Natural killer cell treated with Interleukin-12 subunit alpha and Interleukin-12 subunit beta and Interleukin-15 and Interleukin-18, amount 100 ng/mL, for 72 hours (primary cell): ENCODE data around the gene LTBP1. TPM values are rescaled to one million over a fixed set of nuclear protein-coding genes. Genes with fewer than 3 reads are reported as not detected.
A peak's percentile ranks its signal among the peaks of the same experiment; 100 is the strongest.

Experiments
- ATAC-seq, 2 donors: fragments of 150-1000 bp; cut with Tn5 transposase in 1 of 2; sonication (Bioruptor Pico), chemical (Tn5 transposase) in 1 of 2; 2 replicates each; pipeline ENCODE4 v1.10.0; 2021
- DNase-seq: peaks from one replicate; pipeline ENCODE4 v3.0.0; 2022; ENCODE audit warnings: low spot score
- H3K27ac Mint-ChIP-seq, 2 donors: 1 replicate in 1 of 2; 2 replicates in 1 of 2; pipeline ENCODE4 v1.8.0; 2022; ENCODE audit warnings: mixed read lengths in 2 of 2, mild to moderate bottlenecking in 1 of 2, moderate library complexity in 1 of 2
- H3K27me3 Mint-ChIP-seq, 2 donors: 1 replicate in 1 of 2; 2 replicates in 1 of 2; pipeline ENCODE4 v1.8.0; 2022; ENCODE audit warnings: mixed read lengths in 2 of 2
- H3K36me3 Mint-ChIP-seq: one replicate; pipeline ENCODE4 v1.8.0; 2022; ENCODE audit warnings: mixed read lengths
- H3K4me1 Mint-ChIP-seq, 2 donors: 1 replicate in 1 of 2; 2 replicates in 1 of 2; pipeline ENCODE4 v1.8.0; 2022; ENCODE audit warnings: low read depth in 2 of 2, mixed read lengths in 2 of 2, mild to moderate bottlenecking in 1 of 2
- H3K4me3 Mint-ChIP-seq: one replicate; pipeline ENCODE4 v1.8.0; 2022; ENCODE audit warnings: mixed read lengths
- H3K9me3 Mint-ChIP-seq: 2 replicates; pipeline ENCODE4 v1.8.0; 2022; ENCODE audit warnings: mixed read lengths
- total RNA-seq, 2 donors: library from RNA; stranded (reverse); gene quantifications; one replicate each; pipeline ENCODE4 v1.2.3, GENCODE V29; 2022

Gene LTBP1
- total RNA-seq, 2 donors from 2014 or later = 0.39 to 0.76 TPM

- no peak for DNase-seq
- H3K4me3 Mint-ChIP-seq = no peak overlapping the region
- H3K27ac Mint-ChIP-seq = no peak overlapping the region
- no peak for ATAC-seq
- H3K4me1 Mint-ChIP-seq = no peaks in the 10 kb centered on the region
- no peaks in the 10 kb centered on the region for H3K9me3 Mint-ChIP-seq
- H3K27me3 Mint-ChIP-seq = peaks cover 0 to 6% of the 10 kb centered on the region in 2 donors
- H3K36me3 Mint-ChIP-seq = no peaks in the 10 kb centered on the region
These were observed 294.3 kb downstream of the LTBP1 start for GRCh38 chr2:33241072-33241471.

GRCh38 chr2:33241581-33241980 lies 294.8 kb downstream of the LTBP1 start:
- no peak overlapping the region for H3K27ac Mint-ChIP-seq
- DNase-seq = no peak
- ATAC-seq = no peak
- no peaks in the 10 kb centered on the region for H3K9me3 Mint-ChIP-seq
- no peaks in the 10 kb centered on the region for H3K4me1 Mint-ChIP-seq
- no peak overlapping the region for H3K4me3 Mint-ChIP-seq
- peaks cover 0 to 7% of the 10 kb centered on the region in 2 donors for H3K27me3 Mint-ChIP-seq
- H3K36me3 Mint-ChIP-seq = no peaks in the 10 kb centered on the region

GRCh38 chr2:33242845-33243244 lies 296.1 kb downstream of the LTBP1 start:
- Mint-ChIP-seq H3K4me3 (no peak overlapping the region), H3K27ac (no peak overlapping the region), H3K36me3 (no peaks in the 10 kb centered on the region), H3K4me1 (no peaks in the 10 kb centered on the region), H3K27me3 (peaks cover 0 to 4% of the 10 kb centered on the region in 2 donors), H3K9me3 (no peaks in the 10 kb centered on the region)
- DNase-seq (no peak), ATAC-seq (peak in 1 of 2 donors; percentile 33)

GRCh38 chr2:33246432-33246831 lies 299.7 kb downstream of the LTBP1 start:
- no peak for DNase-seq
- Mint-ChIP-seq H3K4me3 (no peak overlapping the region), H3K4me1 (no peaks in the 10 kb centered on the region), H3K9me3 (no peaks in the 10 kb centered on the region), H3K36me3 (no peaks in the 10 kb centered on the region), H3K27me3 (peaks cover 0 to 4% of the 10 kb centered on the region in 2 donors), H3K27ac (no peak overlapping the region)
- ATAC-seq = no peak

- DNase-seq = no peak
- H3K4me1 Mint-ChIP-seq = no peaks in the 10 kb centered on the region
- H3K36me3 Mint-ChIP-seq = no peaks in the 10 kb centered on the region
- no peaks in the 10 kb centered on the region for H3K9me3 Mint-ChIP-seq
- H3K4me3 Mint-ChIP-seq = no peak overlapping the region
- no peak overlapping the region for H3K27ac Mint-ChIP-seq
- no peak for ATAC-seq
- peaks cover 0 to 4% of the 10 kb centered on the region in 2 donors for H3K27me3 Mint-ChIP-seq
These were observed 300.6 kb downstream of the LTBP1 start for GRCh38 chr2:33247365-33247764.

- Mint-ChIP-seq H3K36me3 (no peaks in the 10 kb centered on the region), H3K9me3 (no peaks in the 10 kb centered on the region), H3K4me1 (no peaks in the 10 kb centered on the region), H3K27me3 (peaks cover 0 to 4% of the 10 kb centered on the region in 2 donors), H3K27ac (no peak overlapping the region), H3K4me3 (no peak overlapping the region)
- peak; percentile 48 to 60 for ATAC-seq
- no peak for DNase-seq
These were observed 303.8 kb downstream of the LTBP1 start for GRCh38 chr2:33250417-33251029.

- Mint-ChIP-seq H3K27me3 (peaks cover 0 to 2% of the 10 kb centered on the region in 2 donors), H3K27ac (no peak overlapping the region), H3K4me3 (no peak overlapping the region), H3K4me1 (no peaks in the 10 kb centered on the region), H3K9me3 (peaks cover 3% of the 10 kb centered on the region), H3K36me3 (no peaks in the 10 kb centered on the region)
- ATAC-seq (no peak), DNase-seq (no peak)
These were observed 309.5 kb downstream of the LTBP1 start for GRCh38 chr2:33256162-33256755.

- Mint-ChIP-seq H3K27ac (no peak overlapping the region), H3K9me3 (peaks cover 3% of the 10 kb centered on the region), H3K27me3 (peaks cover 0 to 5% of the 10 kb centered on the region in 2 donors), H3K4me1 (no peaks in the 10 kb centered on the region), H3K4me3 (no peak overlapping the region), H3K36me3 (no peaks in the 10 kb centered on the region)
- DNase-seq (no peak), ATAC-seq (no peak)
These were observed 311.6 kb downstream of the LTBP1 start for GRCh38 chr2:33258387-33258786.

GRCh38 chr2:33262097-33262496 lies 315.3 kb downstream of the LTBP1 start:
- H3K4me3 Mint-ChIP-seq = no peak overlapping the region
- no peak for DNase-seq
- H3K27ac Mint-ChIP-seq = no peak overlapping the region
- no peaks in the 10 kb centered on the region for H3K36me3 Mint-ChIP-seq
- no peak for ATAC-seq
- no peaks in the 10 kb centered on the region for H3K4me1 Mint-ChIP-seq
- H3K27me3 Mint-ChIP-seq = peaks cover 0 to 3% of the 10 kb centered on the region in 2 donors
- H3K9me3 Mint-ChIP-seq = no peaks in the 10 kb centered on the region

- no peak overlapping the region for H3K27ac Mint-ChIP-seq
- no peak for ATAC-seq
These were observed 318.0 kb downstream of the LTBP1 start for GRCh38 chr2:33264766-33265165.

GRCh38 chr2:33265584-33266338 lies 319.0 kb downstream of the LTBP1 start:
- Mint-ChIP-seq H3K27ac (no peak overlapping the region), H3K4me3 (no peak overlapping the region), H3K4me1 (peaks cover 0 to 10% of the 10 kb centered on the region in 2 donors), H3K27me3 (peaks cover 5 to 8% of the 10 kb centered on the region in 2 donors), H3K9me3 (no peaks in the 10 kb centered on the region), H3K36me3 (peaks cover 4% of the 10 kb centered on the region)
- ATAC-seq = peak in 1 of 2 donors; percentile 52
- no peak for DNase-seq

More at GRCh38 chr2:33264766-33265165, 318.0 kb downstream of the LTBP1 start:
- H3K9me3 Mint-ChIP-seq = no peaks in the 10 kb centered on the region
- H3K36me3 Mint-ChIP-seq = peaks cover 4% of the 10 kb centered on the region
- no peak overlapping the region for H3K4me3 Mint-ChIP-seq
- H3K27me3 Mint-ChIP-seq = peaks cover 5 to 7% of the 10 kb centered on the region in 2 donors
- no peak for DNase-seq
- peaks cover 0 to 10% of the 10 kb centered on the region in 2 donors for H3K4me1 Mint-ChIP-seq

GRCh38 chr2:33266467-33266866 lies 319.7 kb downstream of the LTBP1 start:
- no peak overlapping the region for H3K4me3 Mint-ChIP-seq
- H3K4me1 Mint-ChIP-seq = peaks cover 0 to 16% of the 10 kb centered on the region in 2 donors
- H3K27ac Mint-ChIP-seq = no peak overlapping the region
- DNase-seq = no peak
- H3K9me3 Mint-ChIP-seq = no peaks in the 10 kb centered on the region
- peaks cover 5 to 8% of the 10 kb centered on the region in 2 donors for H3K27me3 Mint-ChIP-seq
- H3K36me3 Mint-ChIP-seq = peaks cover 4% of the 10 kb centered on the region
- ATAC-seq = peak in 1 of 2 donors; percentile 15

- no peak overlapping the region for H3K4me3 Mint-ChIP-seq
- H3K27ac Mint-ChIP-seq = no peak overlapping the region
- DNase-seq = no peak
- no peaks in the 10 kb centered on the region for H3K9me3 Mint-ChIP-seq
- peaks cover 5 to 8% of the 10 kb centered on the region in 2 donors for H3K27me3 Mint-ChIP-seq
- peaks cover 3 to 21% of the 10 kb centered on the region in 2 donors for H3K4me1 Mint-ChIP-seq
- peaks cover 4% of the 10 kb centered on the region for H3K36me3 Mint-ChIP-seq
- ATAC-seq = peak in 1 of 2 donors; percentile 52
These were observed 320.3 kb downstream of the LTBP1 start for GRCh38 chr2:33267043-33267442.

- no peak for DNase-seq
- H3K4me3 Mint-ChIP-seq = no peak overlapping the region
- H3K9me3 Mint-ChIP-seq = no peaks in the 10 kb centered on the region
- ATAC-seq = no peak
- H3K4me1 Mint-ChIP-seq = peaks cover 5 to 23% of the 10 kb centered on the region in 2 donors
- H3K36me3 Mint-ChIP-seq = peaks cover 4% of the 10 kb centered on the region
- no peak overlapping the region for H3K27ac Mint-ChIP-seq
- peaks cover 5 to 8% of the 10 kb centered on the region in 2 donors for H3K27me3 Mint-ChIP-seq
These were observed 321.0 kb downstream of the LTBP1 start for GRCh38 chr2:33267756-33268155.
